GM12874 (cell line): ENCODE measurements around the gene SH2D3C.

Experiments
- CTCF ChIP-seq: IDR thresholded peaks from 2 replicates; pipeline ENCODE4 v1.5.1; 2011; ENCODE audit warnings: low read depth, mild to moderate bottlenecking, control low read depth, low read length, moderate library complexity; ENCODE audit not compliant: insufficient read depth

SH2D3C gene

DNA sequence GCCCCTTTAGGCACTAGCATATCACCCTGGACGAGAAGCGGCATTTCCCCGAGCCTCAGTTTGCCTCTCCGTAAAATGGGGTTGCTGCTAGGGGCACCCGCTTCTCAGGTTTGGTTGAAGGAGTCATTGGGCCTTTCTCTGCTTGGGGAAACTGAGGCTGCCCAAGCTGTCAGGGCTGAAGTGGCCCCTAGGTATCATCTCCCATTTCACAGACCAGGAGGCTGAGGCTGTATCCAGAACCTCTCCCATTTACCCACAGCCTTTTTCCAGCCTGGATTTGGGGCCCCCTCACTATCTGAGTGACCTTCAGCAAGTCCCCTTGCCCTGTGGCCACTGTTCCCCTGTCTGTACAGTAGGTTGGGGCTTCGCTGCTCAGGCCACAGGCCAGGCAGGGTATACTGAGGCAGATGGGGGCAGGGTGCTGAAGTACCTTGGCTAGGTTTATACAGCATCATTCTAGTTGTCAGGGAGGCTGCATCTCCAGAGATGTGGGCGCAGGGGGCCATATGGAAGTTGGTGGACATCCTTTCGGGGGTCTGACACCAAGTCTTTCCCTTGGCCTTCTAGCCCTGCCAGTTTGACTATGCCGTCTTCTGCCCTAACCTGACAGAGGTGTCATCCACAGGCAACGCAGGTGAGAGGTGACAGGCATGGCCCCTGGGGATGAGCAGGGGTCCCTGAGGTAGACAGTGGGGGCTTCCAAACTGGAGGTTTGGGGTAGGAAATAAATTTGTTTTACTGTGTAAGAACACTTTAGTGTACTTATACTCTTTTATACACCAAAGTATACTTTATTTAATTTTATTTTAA lies 32.1 kb upstream of the SH2D3C start:
- TF ChIP-seq CTCF = no peak

DNA sequence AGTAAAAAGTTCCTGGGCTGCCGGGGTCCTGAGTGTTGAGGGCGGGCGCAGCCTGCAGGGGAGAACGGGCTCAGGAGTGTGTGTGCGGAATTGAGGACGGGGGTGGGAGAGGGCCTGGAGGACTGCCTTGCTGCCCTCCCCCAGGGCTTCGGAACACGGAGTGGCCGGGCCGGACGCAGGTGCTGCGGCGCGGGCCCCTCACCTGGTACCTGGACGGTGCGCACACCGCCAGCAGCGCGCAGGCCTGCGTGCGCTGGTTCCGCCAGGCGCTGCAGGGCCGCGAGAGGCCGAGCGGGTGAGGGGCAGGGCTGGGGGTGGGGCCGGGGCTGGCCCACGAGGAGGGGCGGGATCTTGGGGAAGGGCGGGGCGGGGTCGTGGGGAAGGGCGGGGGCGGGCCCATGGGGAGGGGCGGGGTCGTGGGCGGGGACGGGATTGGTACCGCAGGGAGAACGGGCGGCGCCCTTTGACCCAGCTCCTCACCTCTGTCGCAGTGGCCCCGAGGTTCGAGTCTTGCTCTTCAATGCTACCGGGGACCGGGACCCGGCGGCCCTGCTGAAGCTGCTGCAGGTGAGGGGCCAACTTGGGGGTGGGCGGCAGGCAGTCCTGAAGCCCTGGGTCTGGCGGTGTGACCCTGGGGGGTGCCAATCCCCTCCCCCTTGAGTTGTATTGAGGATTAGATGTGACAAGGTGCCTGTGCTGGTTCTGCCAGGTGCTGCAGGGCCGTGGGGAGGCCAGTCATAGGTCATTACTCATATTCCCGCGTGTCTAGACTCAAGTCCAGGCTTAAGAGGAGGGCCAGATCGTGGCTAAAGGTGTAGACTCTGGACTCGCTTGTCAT lies 31.3 kb upstream of the SH2D3C start:
- no peak for TF ChIP-seq CTCF

DNA sequence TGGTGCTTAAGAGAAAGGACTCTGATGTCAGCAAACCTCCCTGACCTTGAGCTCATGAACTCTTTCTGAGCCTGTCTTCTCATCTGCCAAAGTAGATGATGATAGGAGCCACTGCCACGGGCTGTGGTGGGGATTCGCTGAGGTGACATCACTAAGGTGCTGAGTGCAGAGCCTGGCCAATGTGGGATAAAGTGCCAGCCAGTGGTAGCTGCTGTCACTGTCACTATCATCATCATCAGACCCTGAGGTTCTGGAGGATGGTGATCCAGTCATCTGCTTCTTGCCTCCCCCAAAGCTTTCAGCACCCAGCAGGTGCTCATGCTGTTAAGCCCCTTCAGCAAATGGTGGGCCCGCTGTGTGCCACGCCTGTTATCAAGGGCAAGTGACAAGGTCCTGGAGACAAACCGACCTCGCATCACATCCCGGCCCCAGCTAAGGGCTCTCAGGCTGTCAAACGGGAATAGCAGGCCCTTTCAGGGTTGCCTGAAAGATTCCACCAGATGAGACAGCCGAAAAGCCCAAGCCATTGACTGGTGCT lies 30.6 kb upstream of the SH2D3C start:
- no peak for TF ChIP-seq CTCF

DNA sequence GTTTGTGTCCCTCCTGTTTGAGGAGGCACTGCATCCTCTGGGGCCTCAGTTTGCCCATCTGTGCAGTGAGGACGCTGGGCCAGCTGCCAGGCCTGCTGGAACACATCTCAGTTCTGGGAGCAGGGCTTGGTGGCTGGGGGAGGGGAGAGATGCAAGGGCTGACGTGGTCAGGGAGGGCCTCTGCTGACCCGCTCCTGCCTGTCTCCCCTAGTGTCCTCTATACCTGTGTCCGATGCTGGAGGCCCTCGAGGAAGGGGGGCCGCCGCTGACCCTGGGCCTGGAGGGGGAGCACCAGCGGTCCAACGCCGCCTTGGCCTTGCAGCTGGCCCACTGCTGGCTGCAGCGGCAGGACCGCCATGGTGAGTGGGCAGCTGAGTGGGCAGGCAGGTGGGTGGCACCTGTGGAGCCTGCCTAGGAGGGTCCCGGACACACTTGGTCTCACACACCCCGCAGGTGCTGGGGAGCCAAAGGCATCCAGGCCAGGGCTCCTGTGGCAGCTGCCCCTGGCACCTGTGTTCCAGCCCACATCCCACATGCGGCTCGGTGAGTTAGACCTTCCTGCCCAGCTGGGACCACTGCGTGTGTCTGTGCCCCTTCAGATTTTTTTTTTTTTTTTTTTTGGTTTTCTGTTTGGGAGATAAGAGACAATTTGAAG lies 30.0 kb upstream of the SH2D3C start:
- TF ChIP-seq CTCF = no peak

GRCh38 chr9:127806871-127807270 lies 28.4 kb upstream of the SH2D3C start:
- no peak for TF ChIP-seq CTCF

GRCh38 chr9:127805620-127806019 lies 27.2 kb upstream of the SH2D3C start:
- peak; percentile 56 for TF ChIP-seq CTCF
